DMS153 treated with DMSO at 0.1 percent for 48 hours (cell line): ENCODE measurements around the gene C16orf90.
"Not testable (repeated sequence)": the region's sequence is repeated elsewhere in the genome, so short reads cannot be mapped to it uniquely, and the experiment has no call there.

Source experiments
- DNase-seq: peaks from one replicate; lab custom pipeline; 2025; ENCODE audit not compliant: unreplicated experiment; lab: John Stamatoyannopoulos, UW

Gene C16orf90

GRCh38 chr16:3485097-3485745 is 10.1 kb downstream of the C16orf90 start:
- no peak for DNase-seq

GRCh38 chr16:3484318-3485096 is 10.8 kb downstream of the C16orf90 start:
- DNase-seq = no peak

GRCh38 chr16:3482659-3483241 is 12.5 kb downstream of the C16orf90 start:
- DNase-seq = no peak

- DNase-seq = no peak
Observed at GRCh38 chr16:3481696-3482658, 13.3 kb downstream of the C16orf90 start.

- no peak for DNase-seq
Observed at GRCh38 chr16:3480901-3481695, 14.2 kb downstream of the C16orf90 start.

- no peak for DNase-seq
Observed at GRCh38 chr16:3479654-3480216, 15.6 kb downstream of the C16orf90 start.

- no peak for DNase-seq
Observed at GRCh38 chr16:3478242-3478925, 16.9 kb downstream of the C16orf90 start.

- no peak for DNase-seq
Observed at GRCh38 chr16:3476409-3476808, 18.9 kb downstream of the C16orf90 start.

- no peak for DNase-seq
Observed at GRCh38 chr16:3475604-3476375, 19.5 kb downstream of the C16orf90 start.

- not testable (repeated sequence) for DNase-seq
Observed at GRCh38 chr16:3474870-3475269, 20.4 kb downstream of the C16orf90 start.

- DNase-seq = no peak
Observed at GRCh38 chr16:3474136-3474779, 21.0 kb downstream of the C16orf90 start.

- not testable (repeated sequence) for DNase-seq
Observed at GRCh38 chr16:3473596-3473943, 21.7 kb downstream of the C16orf90 start.

- no peak for DNase-seq
Observed at GRCh38 chr16:3472878-3473595, 22.3 kb downstream of the C16orf90 start.

GRCh38 chr16:3471518-3472176 is 23.6 kb downstream of the C16orf90 start:
- DNase-seq = no peak

- no peak for DNase-seq
Observed at GRCh38 chr16:3470723-3471122, 24.6 kb downstream of the C16orf90 start.

- DNase-seq = no peak
Observed at GRCh38 chr16:3469736-3470135, 25.6 kb downstream of the C16orf90 start.

GRCh38 chr16:3468501-3468900 is 26.8 kb downstream of the C16orf90 start:
- DNase-seq = no peak
